GM23338 (cell line): ENCODE measurements around the gene FRMD3.

Experiments
- CREB1 ChIP-seq: fragments of 250-450 bp; sonication (Bioruptor Pico); IDR thresholded peaks from 2 replicates; pipeline ENCODE4 v1.5.0; 2020; ENCODE audit warnings: low read depth, mild to moderate bottlenecking, moderate library complexity
- EZH2 ChIP-seq: fragments of 200-600 bp; sonication (generic); IDR thresholded peaks from one replicate; pipeline ENCODE4 v1.8.0; 2017; ENCODE audit warnings: antibody characterized with exemption, mild to moderate bottlenecking, low read depth; ENCODE audit not compliant: unreplicated experiment
- EZH2phosphoT487 ChIP-seq: fragments of 200-600 bp; sonication (generic); IDR thresholded peaks from one replicate; pipeline ENCODE4 v1.8.1; 2018; ENCODE audit warnings: antibody characterized with exemption; ENCODE audit not compliant: unreplicated experiment
- NANOG ChIP-seq: IDR thresholded peaks from 2 replicates; pipeline ENCODE4 v1.6.1; 2016; ENCODE audit warnings: antibody characterized with exemption, borderline replicate concordance
- POLR2AphosphoS5 ChIP-seq: IDR thresholded peaks from 2 replicates; pipeline ENCODE4 v1.6.1; 2016; ENCODE audit warnings: antibody characterized with exemption, low read depth
- REST ChIP-seq: IDR thresholded peaks from one replicate; pipeline ENCODE4 v1.6.1; 2018; ENCODE audit warnings: antibody characterized with exemption; ENCODE audit not compliant: unreplicated experiment
- STAT1 ChIP-seq: IDR thresholded peaks from one replicate; pipeline ENCODE4 v1.6.1; 2016; ENCODE audit warnings: antibody characterized with exemption; ENCODE audit not compliant: unreplicated experiment
- ZNF114 ChIP-seq: fragments of 250-450 bp; sonication (Bioruptor Pico); IDR thresholded peaks from 2 replicates; pipeline ENCODE4 v1.5.0; 2020; ENCODE audit warnings: mild to moderate bottlenecking, moderate library complexity
- ZNF331 ChIP-seq: fragments of 250-450 bp; sonication (Bioruptor Pico); IDR thresholded peaks from 2 replicates; pipeline ENCODE4 v1.5.0; 2020; ENCODE audit warnings: low read depth, mild to moderate bottlenecking, moderate library complexity
- TF ChIP-seq, protein P1 (sequence below), 2 experiments: fragments of 200-600 bp in 1 of 2; sonication (generic) in 1 of 2; conservative IDR thresholded peaks; 2 replicates each; pipeline versions ENCODE4 v1.5.1 to v1.6.1; 2016 to 2017; ENCODE audit warnings: antibody characterized with exemption in 2 of 2, low read depth in 2 of 2, mild to moderate bottlenecking in 2 of 2, moderate library complexity in 1 of 2
- TF ChIP-seq, protein P2 (sequence below): fragments of 250-450 bp; sonication (Bioruptor Pico); IDR thresholded peaks from 2 replicates; pipeline ENCODE4 v1.5.0; 2020; ENCODE audit warnings: mild to moderate bottlenecking, moderate library complexity

DNA sequence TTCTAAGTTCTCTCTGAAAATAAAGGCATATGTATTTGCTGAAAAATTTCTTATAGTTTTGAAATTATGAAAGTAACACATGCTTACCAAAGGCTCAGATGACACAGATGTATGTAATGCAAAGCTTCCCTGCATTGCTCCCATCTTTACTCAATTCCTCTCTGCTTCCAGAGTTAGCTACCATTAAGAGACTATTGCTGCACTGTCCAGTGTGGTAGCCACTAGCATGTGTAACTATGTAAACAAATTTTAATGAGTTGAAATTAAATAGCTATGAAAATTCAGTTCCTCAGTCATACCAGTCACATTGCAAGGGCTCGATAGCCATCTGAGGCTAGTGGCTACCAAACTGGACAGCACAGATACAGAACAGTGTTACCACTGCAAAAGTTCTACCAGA is 17.9 kb downstream of the FRMD3 start:
- TF ChIP-seq, protein P1, sequence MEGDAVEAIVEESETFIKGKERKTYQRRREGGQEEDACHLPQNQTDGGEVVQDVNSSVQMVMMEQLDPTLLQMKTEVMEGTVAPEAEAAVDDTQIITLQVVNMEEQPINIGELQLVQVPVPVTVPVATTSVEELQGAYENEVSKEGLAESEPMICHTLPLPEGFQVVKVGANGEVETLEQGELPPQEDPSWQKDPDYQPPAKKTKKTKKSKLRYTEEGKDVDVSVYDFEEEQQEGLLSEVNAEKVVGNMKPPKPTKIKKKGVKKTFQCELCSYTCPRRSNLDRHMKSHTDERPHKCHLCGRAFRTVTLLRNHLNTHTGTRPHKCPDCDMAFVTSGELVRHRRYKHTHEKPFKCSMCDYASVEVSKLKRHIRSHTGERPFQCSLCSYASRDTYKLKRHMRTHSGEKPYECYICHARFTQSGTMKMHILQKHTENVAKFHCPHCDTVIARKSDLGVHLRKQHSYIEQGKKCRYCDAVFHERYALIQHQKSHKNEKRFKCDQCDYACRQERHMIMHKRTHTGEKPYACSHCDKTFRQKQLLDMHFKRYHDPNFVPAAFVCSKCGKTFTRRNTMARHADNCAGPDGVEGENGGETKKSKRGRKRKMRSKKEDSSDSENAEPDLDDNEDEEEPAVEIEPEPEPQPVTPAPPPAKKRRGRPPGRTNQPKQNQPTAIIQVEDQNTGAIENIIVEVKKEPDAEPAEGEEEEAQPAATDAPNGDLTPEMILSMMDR (conservative IDR thresholded peaks at IDR 0.05; ENCODE audit: low read depth in 2 of 2), result no peak
- no peak for TF ChIP-seq STAT1
- no peak for TF ChIP-seq ZNF114 (CRISPR knock-in tag)
- TF ChIP-seq REST, result no peak
- TF ChIP-seq POLR2AphosphoS5, result no peak
- TF ChIP-seq EZH2, result no peak
- no peak for TF ChIP-seq ZNF331 (CRISPR knock-in tag)
- TF ChIP-seq, protein P2, sequence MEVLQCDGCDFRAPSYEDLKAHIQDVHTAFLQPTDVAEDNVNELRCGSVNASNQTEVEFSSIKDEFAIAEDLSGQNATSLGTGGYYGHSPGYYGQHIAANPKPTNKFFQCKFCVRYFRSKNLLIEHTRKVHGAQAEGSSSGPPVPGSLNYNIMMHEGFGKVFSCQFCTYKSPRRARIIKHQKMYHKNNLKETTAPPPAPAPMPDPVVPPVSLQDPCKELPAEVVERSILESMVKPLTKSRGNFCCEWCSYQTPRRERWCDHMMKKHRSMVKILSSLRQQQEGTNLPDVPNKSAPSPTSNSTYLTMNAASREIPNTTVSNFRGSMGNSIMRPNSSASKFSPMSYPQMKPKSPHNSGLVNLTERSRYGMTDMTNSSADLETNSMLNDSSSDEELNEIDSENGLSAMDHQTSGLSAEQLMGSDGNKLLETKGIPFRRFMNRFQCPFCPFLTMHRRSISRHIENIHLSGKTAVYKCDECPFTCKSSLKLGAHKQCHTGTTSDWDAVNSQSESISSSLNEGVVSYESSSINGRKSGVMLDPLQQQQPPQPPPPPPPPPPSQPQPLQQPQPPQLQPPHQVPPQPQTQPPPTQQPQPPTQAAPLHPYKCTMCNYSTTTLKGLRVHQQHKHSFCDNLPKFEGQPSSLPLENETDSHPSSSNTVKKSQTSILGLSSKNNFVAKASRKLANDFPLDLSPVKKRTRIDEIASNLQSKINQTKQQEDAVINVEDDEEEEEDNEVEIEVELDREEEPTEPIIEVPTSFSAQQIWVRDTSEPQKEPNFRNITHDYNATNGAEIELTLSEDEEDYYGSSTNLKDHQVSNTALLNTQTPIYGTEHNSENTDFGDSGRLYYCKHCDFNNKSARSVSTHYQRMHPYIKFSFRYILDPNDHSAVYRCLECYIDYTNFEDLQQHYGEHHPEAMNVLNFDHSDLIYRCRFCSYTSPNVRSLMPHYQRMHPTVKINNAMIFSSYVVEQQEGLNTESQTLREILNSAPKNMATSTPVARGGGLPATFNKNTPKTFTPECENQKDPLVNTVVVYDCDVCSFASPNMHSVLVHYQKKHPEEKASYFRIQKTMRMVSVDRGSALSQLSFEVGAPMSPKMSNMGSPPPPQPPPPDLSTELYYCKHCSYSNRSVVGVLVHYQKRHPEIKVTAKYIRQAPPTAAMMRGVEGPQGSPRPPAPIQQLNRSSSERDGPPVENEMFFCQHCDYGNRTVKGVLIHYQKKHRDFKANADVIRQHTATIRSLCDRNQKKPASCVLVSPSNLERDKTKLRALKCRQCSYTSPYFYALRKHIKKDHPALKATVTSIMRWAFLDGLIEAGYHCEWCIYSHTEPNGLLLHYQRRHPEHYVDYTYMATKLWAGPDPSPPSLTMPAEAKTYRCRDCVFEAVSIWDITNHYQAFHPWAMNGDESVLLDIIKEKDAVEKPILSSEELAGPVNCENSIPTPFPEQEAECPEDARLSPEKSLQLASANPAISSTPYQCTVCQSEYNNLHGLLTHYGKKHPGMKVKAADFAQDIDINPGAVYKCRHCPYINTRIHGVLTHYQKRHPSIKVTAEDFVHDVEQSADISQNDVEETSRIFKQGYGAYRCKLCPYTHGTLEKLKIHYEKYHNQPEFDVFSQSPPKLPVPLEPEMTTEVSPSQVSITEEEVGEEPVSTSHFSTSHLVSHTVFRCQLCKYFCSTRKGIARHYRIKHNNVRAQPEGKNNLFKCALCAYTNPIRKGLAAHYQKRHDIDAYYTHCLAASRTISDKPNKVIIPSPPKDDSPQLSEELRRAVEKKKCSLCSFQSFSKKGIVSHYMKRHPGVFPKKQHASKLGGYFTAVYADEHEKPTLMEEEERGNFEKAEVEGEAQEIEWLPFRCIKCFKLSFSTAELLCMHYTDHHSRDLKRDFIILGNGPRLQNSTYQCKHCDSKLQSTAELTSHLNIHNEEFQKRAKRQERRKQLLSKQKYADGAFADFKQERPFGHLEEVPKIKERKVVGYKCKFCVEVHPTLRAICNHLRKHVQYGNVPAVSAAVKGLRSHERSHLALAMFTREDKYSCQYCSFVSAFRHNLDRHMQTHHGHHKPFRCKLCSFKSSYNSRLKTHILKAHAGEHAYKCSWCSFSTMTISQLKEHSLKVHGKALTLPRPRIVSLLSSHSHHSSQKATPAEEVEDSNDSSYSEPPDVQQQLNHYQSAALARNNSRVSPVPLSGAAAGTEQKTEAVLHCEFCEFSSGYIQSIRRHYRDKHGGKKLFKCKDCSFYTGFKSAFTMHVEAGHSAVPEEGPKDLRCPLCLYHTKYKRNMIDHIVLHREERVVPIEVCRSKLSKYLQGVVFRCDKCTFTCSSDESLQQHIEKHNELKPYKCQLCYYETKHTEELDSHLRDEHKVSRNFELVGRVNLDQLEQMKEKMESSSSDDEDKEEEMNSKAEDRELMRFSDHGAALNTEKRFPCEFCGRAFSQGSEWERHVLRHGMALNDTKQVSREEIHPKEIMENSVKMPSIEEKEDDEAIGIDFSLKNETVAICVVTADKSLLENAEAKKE (CRISPR knock-in tag), result no peak
- TF ChIP-seq CREB1 (CRISPR knock-in tag), result no peak
- no peak for TF ChIP-seq NANOG
- TF ChIP-seq EZH2phosphoT487, result no peak
